HG03039 (cell line): ENCODE data around the gene SLC47A2.
"Not testable (repeated sequence)": the region's sequence is repeated elsewhere in the genome, so short reads cannot be mapped to it uniquely, and the experiment has no call there.

ENCODE experiments used
- ATAC-seq: cut with Tn5 transposase; IDR thresholded peaks from one replicate; pipeline ENCODE4 v1.9.1; 2021; ENCODE audit warnings: mild to moderate bottlenecking, moderate library complexity; ENCODE audit not compliant: unreplicated experiment

SLC47A2 gene

DNA sequence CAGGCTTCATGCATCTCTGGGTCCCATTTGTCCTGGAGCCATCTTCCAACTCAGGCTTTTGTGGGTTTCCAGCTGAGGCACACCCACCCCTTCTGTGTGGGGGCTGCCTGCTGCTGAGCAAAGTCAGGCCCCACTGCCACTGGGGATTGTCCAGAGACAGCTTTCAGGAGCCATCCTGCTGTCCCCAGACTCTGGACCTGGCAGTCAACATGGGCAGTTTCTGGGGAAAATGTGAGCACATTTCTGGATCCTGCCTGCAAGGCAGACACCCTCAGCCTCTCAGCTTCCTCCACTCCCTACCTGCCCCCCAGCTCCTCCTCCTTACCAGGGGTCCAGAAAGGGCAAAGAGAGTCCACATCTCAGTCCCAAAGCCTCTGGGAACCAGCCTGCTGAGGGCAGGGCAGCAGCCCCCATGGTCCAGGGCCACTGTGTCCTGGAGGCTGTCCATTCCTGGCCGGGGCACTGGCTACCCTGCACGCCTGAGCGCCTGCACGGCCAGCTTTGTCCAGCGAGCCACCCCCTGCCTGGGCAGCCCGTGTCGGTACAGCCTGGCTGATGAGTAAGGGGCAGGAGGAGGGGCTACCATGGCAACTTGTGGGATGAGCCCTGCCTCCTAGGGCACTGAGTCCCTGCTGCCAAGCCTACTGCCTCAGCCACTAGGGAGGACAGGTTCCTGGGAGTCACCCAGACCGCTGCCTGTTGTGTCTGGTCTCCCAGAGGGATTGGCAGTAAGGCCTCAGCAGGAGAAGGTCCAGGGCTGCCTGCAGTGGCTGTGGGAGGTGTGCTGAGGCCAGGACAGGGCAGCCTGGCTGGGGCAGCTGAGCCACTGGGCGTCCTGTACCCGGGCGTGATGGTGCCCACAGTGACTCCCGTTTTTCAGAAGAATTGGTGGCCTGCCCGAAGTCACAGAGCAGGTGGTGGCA, at the start of gene SLC47A2:
SLC47A2 (minus strand) TSS at position 477 of the 923 bp plus-strand sequence; CDS start at position 448, 29 bp downstream.
- ATAC-seq = no peak

DNA sequence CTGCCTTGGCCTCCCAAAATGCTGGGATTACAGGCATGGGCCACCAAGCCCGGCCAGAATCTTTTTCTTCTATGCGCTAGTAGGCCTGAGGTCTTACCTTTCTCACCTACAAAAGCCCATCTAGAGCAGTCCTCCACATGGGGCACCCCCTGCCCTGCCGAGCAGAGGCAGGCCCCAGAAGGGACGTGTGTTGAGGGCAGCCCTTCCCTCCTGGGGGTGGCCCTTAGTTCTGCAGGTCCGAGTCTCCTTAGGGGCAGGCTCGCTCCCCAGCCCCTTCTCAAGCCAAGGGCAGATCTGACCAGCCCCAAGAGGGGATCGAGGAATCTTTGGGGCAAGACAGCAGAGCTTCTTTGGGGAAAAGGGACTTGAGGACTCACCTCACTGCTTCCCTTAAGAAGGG, 49.6 kb upstream of the SLC47A2 start:
- ATAC-seq = no peak

GRCh38 chr17:19763991-19764390, 47.6 kb upstream of the SLC47A2 start:
- not testable (repeated sequence) for ATAC-seq

DNA sequence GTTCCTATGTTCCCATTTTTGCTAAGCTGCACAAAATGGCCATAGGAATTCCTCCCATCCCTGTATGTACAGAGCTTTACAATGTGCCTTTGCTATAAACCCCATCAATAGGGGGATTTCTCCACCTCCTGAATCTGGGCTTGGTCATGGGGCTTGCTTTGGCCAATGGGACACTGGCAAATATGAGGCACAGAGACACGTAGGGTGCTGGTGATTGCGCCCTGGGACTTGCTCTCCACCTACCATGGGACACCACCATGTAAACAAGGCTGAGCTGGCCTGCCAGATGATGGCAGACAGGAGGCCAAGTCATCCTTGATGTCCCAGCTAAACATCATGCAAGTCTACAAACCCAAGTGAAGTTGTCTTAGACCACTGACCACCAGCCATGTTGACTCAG, 47.0 kb upstream of the SLC47A2 start:
- no peak for ATAC-seq

GRCh38 chr17:19762515-19762961, 46.2 kb upstream of the SLC47A2 start:
- ATAC-seq = no peak

DNA sequence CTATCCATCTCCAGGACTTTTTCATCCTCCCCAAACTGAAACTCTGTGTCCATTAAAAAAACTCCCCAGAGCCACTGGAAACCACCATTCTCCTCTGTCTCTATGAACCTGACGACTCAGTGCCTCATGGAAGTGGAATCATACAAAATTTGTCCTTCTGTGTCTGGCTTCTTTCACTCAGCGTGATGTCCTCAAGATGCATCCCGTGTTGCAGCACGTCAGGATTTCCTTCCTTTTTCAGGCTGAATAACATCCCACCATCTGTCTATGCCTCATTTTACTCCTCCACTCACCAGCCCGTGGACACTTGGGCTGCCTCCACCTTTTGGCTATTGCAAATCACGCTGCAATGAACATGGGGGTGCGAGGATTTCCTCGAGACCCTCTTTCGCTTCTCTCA, 44.4 kb upstream of the SLC47A2 start:
- ATAC-seq = no peak

DNA sequence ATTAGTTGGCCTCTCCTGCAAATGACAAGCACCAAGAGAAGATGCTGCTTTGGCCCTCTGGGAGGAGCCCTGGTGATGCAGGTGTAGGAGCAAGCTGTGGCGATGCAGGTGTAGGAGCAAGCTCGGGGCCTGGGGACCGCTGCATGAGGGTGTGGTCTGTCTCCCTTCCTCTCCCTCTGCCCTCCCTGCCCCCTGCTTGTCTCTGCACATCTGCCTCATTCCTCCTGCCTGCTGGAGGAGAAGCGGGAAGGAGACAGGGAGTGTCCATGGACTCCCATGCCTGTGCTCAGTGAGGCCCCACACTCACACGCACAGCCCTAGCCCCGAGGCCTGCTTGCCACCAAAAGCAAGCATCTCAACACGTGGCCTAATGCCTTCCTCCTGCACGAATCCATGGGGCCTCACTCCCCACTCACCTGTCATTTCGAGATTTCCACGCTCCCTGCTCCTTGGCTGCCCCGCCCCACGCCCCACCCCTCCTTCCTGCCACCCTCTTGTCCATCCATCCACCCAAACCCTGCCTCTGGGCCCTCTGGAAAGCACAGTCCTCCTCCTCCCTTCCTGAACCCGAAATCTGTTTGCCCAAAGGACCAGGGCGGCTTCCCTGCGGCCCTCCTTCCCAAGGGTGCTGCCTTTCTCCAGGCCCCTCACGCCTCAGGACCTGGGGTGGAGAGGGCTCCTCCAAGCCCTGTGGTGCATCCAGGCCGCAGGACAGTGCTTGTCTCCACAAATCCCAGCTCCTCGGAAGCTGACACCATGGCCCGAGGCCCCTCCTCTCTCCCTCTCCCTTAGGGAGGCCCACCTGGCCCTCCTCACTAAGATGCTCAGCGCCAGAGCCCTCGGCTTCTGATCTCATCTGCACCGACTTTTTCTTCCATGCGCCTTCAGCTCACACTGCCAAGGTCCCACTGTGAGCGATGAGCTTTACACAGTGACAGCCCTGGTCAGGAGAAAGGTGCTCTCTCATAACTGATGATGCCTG, 43.5 kb upstream of the SLC47A2 start:
- no peak for ATAC-seq

DNA sequence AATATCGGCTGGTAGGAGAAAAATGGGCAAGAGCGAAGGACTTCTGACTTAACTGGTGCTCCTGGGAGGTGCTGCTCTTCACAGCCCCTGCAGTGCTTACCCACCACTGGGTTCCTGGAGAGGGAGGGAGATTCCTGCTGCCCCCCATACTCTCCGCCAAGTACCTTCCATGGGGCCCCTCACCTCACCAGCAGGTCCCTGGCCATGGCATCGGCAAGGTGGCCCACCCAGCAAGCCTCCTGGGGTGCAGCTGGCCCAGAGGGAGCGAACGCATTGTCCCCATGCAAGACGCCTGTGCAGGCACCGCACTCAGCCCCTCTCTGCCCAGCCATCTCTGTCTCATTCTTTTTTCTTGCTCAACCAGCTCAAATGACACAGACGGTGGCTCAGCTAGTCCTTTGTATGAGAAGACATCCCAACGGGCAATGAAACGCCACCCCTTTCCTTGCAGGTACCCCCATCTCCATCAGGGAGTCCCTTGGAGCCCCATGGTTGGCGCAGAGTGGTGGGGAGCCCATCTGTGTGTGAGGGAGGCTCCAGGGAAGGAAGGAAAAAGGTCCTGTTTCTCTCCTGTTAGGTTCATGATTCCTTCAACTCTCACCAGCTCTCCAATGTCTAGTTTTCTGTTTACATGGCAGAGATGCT, 41.3 kb upstream of the SLC47A2 start:
- no peak for ATAC-seq

- no peak for ATAC-seq
These were observed 40.2 kb upstream of the SLC47A2 start for GRCh38 chr17:19756546-19756945.

DNA sequence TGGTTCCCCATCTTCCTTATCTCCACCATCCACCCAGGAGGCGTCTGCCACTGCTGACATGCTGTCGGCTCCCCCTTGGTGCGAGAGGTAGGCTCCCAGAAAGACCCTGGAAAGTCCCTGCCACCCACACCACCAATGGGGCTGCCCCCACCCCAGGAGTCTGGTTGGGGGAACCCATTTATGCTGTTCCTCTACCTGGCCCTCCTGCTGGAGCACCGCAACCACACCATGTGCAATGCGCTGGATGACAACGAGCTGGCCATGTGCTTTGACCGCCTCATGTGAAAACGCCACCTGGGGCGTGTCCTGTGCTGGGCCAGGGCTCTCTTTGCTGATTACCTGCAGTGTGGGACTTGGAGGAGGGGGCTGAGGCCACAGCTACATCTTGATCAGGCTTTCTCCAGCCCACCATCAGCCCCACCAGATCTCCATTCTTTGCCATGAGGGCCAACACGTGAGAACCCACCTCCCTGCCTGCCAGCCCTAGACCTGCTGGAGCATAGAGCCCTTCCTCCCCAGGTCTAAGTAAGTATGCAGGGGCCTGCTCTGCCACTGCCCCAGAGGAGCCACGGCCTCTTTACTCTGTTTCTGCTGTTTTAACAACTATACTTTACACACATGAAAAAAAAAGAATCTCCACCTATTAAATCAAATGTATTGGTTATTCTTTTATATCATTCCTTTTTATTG, 39.6 kb upstream of the SLC47A2 start:
- ATAC-seq = peak; percentile 37

GRCh38 chr17:19755392-19755791, 39.0 kb upstream of the SLC47A2 start:
- ATAC-seq = no peak

DNA sequence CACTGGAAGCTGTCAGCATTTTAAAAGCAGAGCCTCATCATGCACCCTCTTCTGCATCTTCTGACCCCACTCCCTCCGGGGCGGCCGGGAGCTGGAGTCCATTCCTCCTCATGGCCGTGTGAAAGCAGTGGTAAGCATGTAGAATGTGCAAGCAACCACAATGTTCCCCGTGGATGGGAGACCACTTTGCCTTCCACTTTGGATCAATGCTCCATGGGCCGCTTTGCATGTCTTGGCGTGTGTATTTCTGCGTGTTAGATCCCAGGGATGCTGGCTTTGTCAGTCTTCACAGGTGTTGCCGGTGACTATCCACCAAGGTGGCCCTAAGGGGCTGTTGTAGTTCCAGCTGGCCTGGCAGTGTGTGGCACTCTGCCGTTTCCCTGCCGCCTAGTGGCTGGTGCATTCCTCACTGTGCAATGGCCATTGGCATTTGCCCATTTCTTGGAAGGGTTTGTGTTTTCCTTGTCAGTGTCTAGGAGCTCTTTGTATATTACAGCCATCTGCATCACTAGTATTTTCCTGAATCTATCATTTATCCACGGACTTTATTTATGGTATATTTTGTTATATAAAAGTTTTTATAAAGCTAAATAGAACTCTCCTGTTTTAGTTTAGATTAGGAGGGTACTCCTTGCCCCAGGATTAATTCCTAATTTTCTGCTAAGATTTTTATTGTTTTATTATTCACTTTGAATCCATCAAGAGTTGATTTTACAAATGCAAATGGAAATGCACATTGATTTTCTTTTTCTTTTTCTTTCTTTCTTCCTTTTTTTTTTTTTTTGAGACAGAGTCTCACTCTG, 37.5 kb upstream of the SLC47A2 start:
- ATAC-seq = no peak

DNA sequence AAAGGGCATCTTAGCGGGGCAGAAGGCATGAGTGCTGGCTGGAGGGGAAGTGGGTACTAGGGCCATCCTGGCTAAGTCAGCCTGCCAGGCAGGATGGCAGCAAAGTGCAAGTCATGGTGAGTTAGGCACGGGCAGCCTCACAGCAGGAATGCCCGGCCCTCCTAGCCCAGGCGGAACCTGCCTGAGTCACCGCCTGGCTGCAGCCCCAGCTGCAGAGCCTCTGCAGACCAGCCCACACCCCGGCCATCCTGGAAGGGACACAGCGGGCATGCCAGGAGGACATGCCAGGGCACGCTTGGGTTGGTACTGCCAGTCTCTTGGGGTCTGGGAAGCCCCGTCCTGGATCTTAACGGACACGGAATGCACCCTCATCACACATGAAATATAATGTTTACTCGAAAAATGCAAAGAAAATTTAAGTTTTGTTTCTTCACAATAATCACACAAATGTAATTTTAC, 36.7 kb upstream of the SLC47A2 start:
- no peak for ATAC-seq

- no peak for ATAC-seq
These were observed 36.0 kb upstream of the SLC47A2 start for GRCh38 chr17:19752216-19753050.

GRCh38 chr17:19750835-19751234, 34.5 kb upstream of the SLC47A2 start:
- no peak for ATAC-seq

- ATAC-seq = no peak
These were observed 33.7 kb upstream of the SLC47A2 start for GRCh38 chr17:19750020-19750572.

DNA sequence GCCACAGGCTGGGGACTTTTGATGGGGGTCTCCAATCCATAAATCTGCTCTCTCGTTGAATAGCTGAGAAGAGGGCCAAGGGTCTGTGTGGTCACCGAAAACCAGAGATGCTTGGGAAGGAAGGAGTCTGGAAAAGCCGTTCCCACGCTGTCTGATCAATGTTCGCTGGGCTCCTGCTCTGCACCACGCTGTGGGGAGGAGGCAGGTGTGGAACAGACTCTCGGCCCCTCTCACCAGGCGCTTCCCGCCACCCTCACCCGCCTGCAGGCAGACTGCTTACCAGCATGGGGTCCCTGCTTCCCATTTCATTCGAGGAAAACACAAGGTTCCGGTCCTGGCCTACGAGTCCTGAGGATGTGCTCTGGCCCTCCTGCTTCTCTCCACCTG, 32.4 kb upstream of the SLC47A2 start:
- ATAC-seq = no peak
